Vagina (tissue), 2 donors: Measurements from ENCODE around the gene ZBTB20. TPM values are rescaled to one million over a fixed set of nuclear protein-coding genes. Genes with fewer than 3 reads are reported as not detected.

Experiments used
- DNase-seq, 2 donors: peaks; one replicate each; pipeline ENCODE4 v3.0.0-alpha.2; 2017; ENCODE audit errors: extremely low spot score in 2 of 2
- H3K27ac ChIP-seq: fragments of 200-600 bp; sonication (generic); one replicate; pipeline ENCODE4 v1.5.1; 2019
- H3K27me3 ChIP-seq: fragments of 200-600 bp; sonication (generic); one replicate; pipeline ENCODE4 v1.5.1; 2019
- H3K36me3 ChIP-seq, 2 donors: fragments of 200-600 bp; sonication (generic); one replicate each; pipeline ENCODE4 v1.5.1; 2017 to 2019
- H3K4me1 ChIP-seq: fragments of 200-600 bp; sonication (generic); one replicate; pipeline ENCODE4 v1.5.1; 2019
- H3K4me3 ChIP-seq, 2 donors: fragments of 200-600 bp; sonication (generic); 1 replicate in 1 of 2; 2 replicates in 1 of 2; pipeline ENCODE4 v1.5.1; 2016 to 2019
- H3K9me3 ChIP-seq: fragments of 200-600 bp; sonication (generic); one replicate; pipeline ENCODE4 v1.5.1; 2019
- POLR2A ChIP-seq, 2 donors: fragments of 450-650 bp; IDR thresholded peaks; one replicate each; pipeline ENCODE4 v1.6.1; 2017; ENCODE audit warnings: antibody characterized with exemption in 2 of 2, mild to moderate bottlenecking in 2 of 2, moderate library complexity in 2 of 2
- POLR2AphosphoS5 ChIP-seq, 2 donors: sonication (generic); formaldehyde crosslinking; IDR thresholded peaks; one replicate each; pipeline ENCODE4 v1.9.0; 2017; ENCODE audit warnings: antibody characterized with exemption in 2 of 2, mild to moderate bottlenecking in 2 of 2, low read depth in 1 of 2; ENCODE audit not compliant: insufficient read depth in 1 of 2
- intact Hi-C: fragments of 100-400 bp; cut with DNase I; formaldehyde crosslinking; loops from one replicate; pipeline ENCODE4 v1.15.1; 2023
- total RNA-seq: library from RNA; depleted of rRNA; stranded (reverse); fragments of >200 nt; gene quantifications from one replicate; pipeline ENCODE4 v1.2.3, GENCODE V29; 2016
- TF ChIP-seq, protein P1 (sequence below), 3 experiments: fragments of 450-650 bp in 2 of 3; fragments of 200-600 bp in 1 of 3; sonication (generic) in 1 of 3; IDR thresholded peaks; one replicate each; pipeline ENCODE4 v1.5.1; 2017 to 2019; ENCODE audit warnings: antibody characterized with exemption in 3 of 3, mild to moderate bottlenecking in 2 of 3, moderate library complexity in 2 of 3

Gene ZBTB20
- total RNA-seq, 1 donor from 2014 or later, result 64.8 TPM

DNA sequence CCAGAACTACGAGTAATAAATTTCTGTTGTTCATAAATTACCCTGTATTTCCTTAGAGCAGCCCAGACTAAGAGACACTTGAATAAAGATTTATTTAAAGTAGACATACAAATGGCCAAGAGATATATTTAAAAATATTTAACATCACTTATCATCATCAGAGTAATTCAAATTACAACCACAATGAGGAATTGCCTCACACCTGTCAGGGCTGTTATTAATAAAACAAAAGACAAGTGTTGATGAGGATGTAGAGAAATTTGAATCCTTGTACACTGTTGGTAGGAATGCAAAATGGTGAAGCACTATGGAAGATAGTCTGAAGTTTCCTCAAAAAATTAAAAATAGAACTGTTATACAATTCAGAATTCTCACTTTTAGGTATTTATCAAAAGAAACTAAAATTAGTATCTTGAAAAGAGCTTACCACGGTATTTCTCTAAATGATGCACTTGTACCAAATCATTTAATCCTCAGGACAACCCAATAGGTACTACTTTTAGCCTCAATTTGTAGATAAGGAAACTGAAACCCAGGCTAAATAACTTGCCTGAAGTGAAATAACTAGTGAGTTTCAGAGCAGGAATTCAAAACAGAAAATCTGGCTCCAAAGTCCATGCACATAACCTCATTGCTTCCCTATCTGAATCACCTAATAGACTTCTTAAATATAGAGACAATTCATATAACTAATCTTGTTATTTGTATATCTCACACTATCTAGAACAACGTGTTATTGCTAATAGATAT is 69.4 kb downstream of the ZBTB20 start:
- Histone ChIP-seq H3K27me3 (no peaks in the 10 kb centered on the region), H3K4me1 (peaks cover 11% of the 10 kb centered on the region), H3K27ac (no peak overlapping the region), H3K36me3 (no peaks in the 10 kb centered on the region), H3K4me3 (no peak overlapping the region), H3K9me3 (no peaks in the 10 kb centered on the region)
- no peak for DNase-seq
- intact Hi-C loops, result no loop called here
- TF ChIP-seq POLR2A (IDR thresholded peaks at IDR 0.05) (no peak), POLR2AphosphoS5 (IDR thresholded peaks at IDR 0.05; ENCODE audit: insufficient read depth in 1 of 2, low read depth in 1 of 2) (no peak)
- TF ChIP-seq, protein P1, sequence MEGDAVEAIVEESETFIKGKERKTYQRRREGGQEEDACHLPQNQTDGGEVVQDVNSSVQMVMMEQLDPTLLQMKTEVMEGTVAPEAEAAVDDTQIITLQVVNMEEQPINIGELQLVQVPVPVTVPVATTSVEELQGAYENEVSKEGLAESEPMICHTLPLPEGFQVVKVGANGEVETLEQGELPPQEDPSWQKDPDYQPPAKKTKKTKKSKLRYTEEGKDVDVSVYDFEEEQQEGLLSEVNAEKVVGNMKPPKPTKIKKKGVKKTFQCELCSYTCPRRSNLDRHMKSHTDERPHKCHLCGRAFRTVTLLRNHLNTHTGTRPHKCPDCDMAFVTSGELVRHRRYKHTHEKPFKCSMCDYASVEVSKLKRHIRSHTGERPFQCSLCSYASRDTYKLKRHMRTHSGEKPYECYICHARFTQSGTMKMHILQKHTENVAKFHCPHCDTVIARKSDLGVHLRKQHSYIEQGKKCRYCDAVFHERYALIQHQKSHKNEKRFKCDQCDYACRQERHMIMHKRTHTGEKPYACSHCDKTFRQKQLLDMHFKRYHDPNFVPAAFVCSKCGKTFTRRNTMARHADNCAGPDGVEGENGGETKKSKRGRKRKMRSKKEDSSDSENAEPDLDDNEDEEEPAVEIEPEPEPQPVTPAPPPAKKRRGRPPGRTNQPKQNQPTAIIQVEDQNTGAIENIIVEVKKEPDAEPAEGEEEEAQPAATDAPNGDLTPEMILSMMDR (IDR thresholded peaks at IDR 0.05), result no peak

DNA sequence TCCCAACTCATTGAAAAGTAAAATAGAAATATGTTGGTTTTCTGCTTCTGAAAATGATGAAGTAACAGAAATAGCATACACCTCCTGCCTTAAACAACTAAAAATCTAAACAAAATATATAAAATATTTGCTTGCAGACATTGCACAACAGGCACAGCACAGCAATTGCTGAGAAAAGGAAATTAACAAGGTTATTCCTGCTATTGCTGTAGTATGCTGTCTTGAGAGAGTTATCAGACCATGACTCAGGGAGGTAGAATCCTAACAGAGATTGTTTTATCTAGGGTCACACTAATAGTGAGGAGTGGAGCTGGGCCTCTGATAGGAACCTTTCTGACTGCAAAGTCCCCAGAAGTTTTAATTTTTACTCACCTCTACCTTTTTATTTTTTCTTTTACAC is 72.6 kb downstream of the ZBTB20 start:
- Histone ChIP-seq H3K36me3 (no peaks in the 10 kb centered on the region), H3K9me3 (no peaks in the 10 kb centered on the region), H3K4me1 (peaks cover 13% of the 10 kb centered on the region), H3K27ac (no peak overlapping the region), H3K27me3 (no peaks in the 10 kb centered on the region), H3K4me3 (no peak overlapping the region)
- TF ChIP-seq POLR2AphosphoS5 (IDR thresholded peaks at IDR 0.05; ENCODE audit: insufficient read depth in 1 of 2, low read depth in 1 of 2) (no peak), POLR2A (IDR thresholded peaks at IDR 0.05) (no peak)
- TF ChIP-seq, protein P1 (IDR thresholded peaks at IDR 0.05), result no peak
- intact Hi-C loops, result no loop called here
- DNase-seq, result no peak

- H3K9me3 ChIP-seq, result no peaks in the 10 kb centered on the region
- H3K36me3 ChIP-seq, result no peaks in the 10 kb centered on the region
Measured at GRCh38 chr3:115072265-115073021, 74.6 kb downstream of the ZBTB20 start.

GRCh38 chr3:115071601-115072000 is 75.5 kb downstream of the ZBTB20 start:
- no peaks in the 10 kb centered on the region for H3K36me3 ChIP-seq
- intact Hi-C loops, result no loop called here
- no peak overlapping the region for H3K4me3 ChIP-seq
- H3K4me1 ChIP-seq, result peaks cover 13% of the 10 kb centered on the region
- no peak overlapping the region for H3K27ac ChIP-seq
- peak in 1 of 2 donors; percentile 36 for TF ChIP-seq POLR2AphosphoS5 (IDR thresholded peaks at IDR 0.05; ENCODE audit: insufficient read depth in 1 of 2, low read depth in 1 of 2)
- no peak for TF ChIP-seq POLR2A (IDR thresholded peaks at IDR 0.05)
- DNase-seq, result no peak
- H3K27me3 ChIP-seq, result no peaks in the 10 kb centered on the region
- no peaks in the 10 kb centered on the region for H3K9me3 ChIP-seq

More at GRCh38 chr3:115072265-115073021, 74.6 kb downstream of the ZBTB20 start:
- TF ChIP-seq, protein P1 (IDR thresholded peaks at IDR 0.05), result no peak
- TF ChIP-seq POLR2AphosphoS5 (IDR thresholded peaks at IDR 0.05; ENCODE audit: insufficient read depth in 1 of 2, low read depth in 1 of 2), result peak in 1 of 2 donors; percentile 38
- H3K27ac ChIP-seq, result peak overlapping the region; percentile 10
- H3K4me1 ChIP-seq, result peaks cover 13% of the 10 kb centered on the region
- no peak overlapping the region for H3K4me3 ChIP-seq
- intact Hi-C loops, result no loop called here
- H3K27me3 ChIP-seq, result no peaks in the 10 kb centered on the region
- no peak for DNase-seq

DNA sequence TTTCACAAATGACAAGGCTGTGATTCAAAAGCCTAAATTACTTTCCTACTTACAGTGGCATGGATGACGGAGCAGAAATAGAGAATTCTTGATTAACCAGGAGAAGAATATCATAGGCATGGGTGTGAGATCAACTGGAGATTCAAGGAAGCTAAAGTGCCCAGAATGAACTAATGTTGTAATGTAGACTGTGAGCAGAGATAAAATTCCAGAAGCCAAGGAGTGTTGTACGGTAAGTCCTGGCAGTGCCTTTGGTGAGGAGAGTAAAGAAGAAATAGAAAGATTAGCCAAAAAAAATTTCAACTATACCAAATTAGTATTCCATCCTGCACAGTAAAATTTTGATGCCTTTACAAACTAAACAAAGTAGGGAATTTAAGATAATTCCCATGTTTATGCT is 75.9 kb downstream of the ZBTB20 start:
- Histone ChIP-seq H3K27me3 (no peaks in the 10 kb centered on the region), H3K36me3 (no peaks in the 10 kb centered on the region), H3K27ac (peak overlapping the region; percentile 9), H3K4me1 (peaks cover 13% of the 10 kb centered on the region), H3K9me3 (no peaks in the 10 kb centered on the region), H3K4me3 (no peak overlapping the region)
- no peak for DNase-seq
- TF ChIP-seq, protein P1 (IDR thresholded peaks at IDR 0.05), result no peak
- TF ChIP-seq POLR2AphosphoS5 (IDR thresholded peaks at IDR 0.05; ENCODE audit: insufficient read depth in 1 of 2, low read depth in 1 of 2) (no peak), POLR2A (IDR thresholded peaks at IDR 0.05) (no peak)
- intact Hi-C loops, result no loop called here
